Measurements from ENCODE around the gene SGCB.

GRCh38 chr4:52032005-52032404 is 6.1 kb downstream of the SGCB start:
- TF ChIP-seq CTCF (IDR thresholded peaks at IDR 0.05) (no peak), POLR2A (IDR thresholded peaks at IDR 0.05) (no peak)

All from testis (tissue), 2 donors.